Liver (tissue), 9 donors: ENCODE data around the gene KIF14. TPM values are rescaled to one million over a fixed set of nuclear protein-coding genes. Genes with fewer than 3 reads are reported as not detected.

Source experiments
- DNase-seq: peaks from one replicate; pipeline ENCODE4 v3.0.0-alpha.2; 2017; ENCODE audit warnings: low spot score
- H3K27ac ChIP-seq, 2 donors: one replicate each; pipeline ENCODE4 v1.7.0; 2013; ENCODE audit warnings: inconsistent platforms in 2 of 2, low read length in 2 of 2, control low read depth in 1 of 2, low read depth in 1 of 2, mild to moderate bottlenecking in 1 of 2
- H3K27me3 ChIP-seq, 4 donors: one replicate each; pipeline versions ENCODE4 v1.6.1 to v1.7.0; 2013; ENCODE audit warnings: low read length in 3 of 4, inconsistent platforms in 1 of 4, mild to moderate bottlenecking in 1 of 4, moderate library complexity in 1 of 4; ENCODE audit not compliant: control insufficient read depth in 4 of 4, insufficient read depth in 4 of 4
- H3K36me3 ChIP-seq, 4 donors: one replicate each; pipeline versions ENCODE4 v1.6.1 to v1.7.0; 2013; ENCODE audit warnings: low read length in 3 of 4, mild to moderate bottlenecking in 3 of 4, low read depth in 1 of 4, moderate library complexity in 1 of 4; ENCODE audit not compliant: control insufficient read depth in 4 of 4, insufficient read depth in 3 of 4
- H3K4me1 ChIP-seq, 4 donors: one replicate each; pipeline versions ENCODE4 v1.6.1 to v1.7.0; 2013; ENCODE audit warnings: low read length in 3 of 4, mild to moderate bottlenecking in 3 of 4, moderate library complexity in 1 of 4; ENCODE audit not compliant: control insufficient read depth in 4 of 4, insufficient read depth in 4 of 4
- H3K4me3 ChIP-seq, 3 donors: one replicate each; pipeline versions ENCODE4 v1.6.1 to v1.7.0; 2013; ENCODE audit warnings: low read length in 3 of 3, control low read depth in 1 of 3, low read depth in 1 of 3, mild to moderate bottlenecking in 1 of 3
- H3K9ac ChIP-seq, 2 donors: one replicate each; pipeline ENCODE4 v1.7.0; 2013; ENCODE audit warnings: low read length in 2 of 2, mild to moderate bottlenecking in 2 of 2, moderate library complexity in 2 of 2, control low read depth in 1 of 2, low read depth in 1 of 2
- H3K9me3 ChIP-seq, 4 donors: one replicate each; pipeline versions ENCODE4 v1.6.1 to v1.7.0; 2013; ENCODE audit warnings: low read length in 3 of 4; ENCODE audit not compliant: control insufficient read depth in 4 of 4
- EGR1 ChIP-seq, 2 donors: IDR thresholded peaks; 2 replicates each; pipeline ENCODE4 v1.6.1; 2016 to 2018; ENCODE audit warnings: antibody characterized with exemption in 2 of 2, low read depth in 2 of 2
- FOXA1 ChIP-seq: IDR thresholded peaks from 2 replicates; pipeline ENCODE4 v1.6.1; 2016; ENCODE audit warnings: antibody characterized with exemption
- FOXA2 ChIP-seq: IDR thresholded peaks from 2 replicates; pipeline ENCODE4 v1.6.1; 2016; ENCODE audit warnings: antibody characterized with exemption
- GABPA ChIP-seq, 2 donors: IDR thresholded peaks in 1 of 2; conservative IDR thresholded peaks in 1 of 2; 2 replicates each; pipeline ENCODE4 v1.6.1; 2016; ENCODE audit warnings: antibody characterized with exemption in 2 of 2, mild to moderate bottlenecking in 1 of 2, moderate library complexity in 1 of 2
- HNF4A ChIP-seq, 2 donors: conservative IDR thresholded peaks; 2 replicates each; pipeline ENCODE4 v1.6.1; 2016; ENCODE audit warnings: antibody characterized with exemption in 2 of 2, mild to moderate bottlenecking in 2 of 2
- HNF4G ChIP-seq: IDR thresholded peaks from 2 replicates; pipeline ENCODE4 v1.6.1; 2016; ENCODE audit warnings: antibody characterized with exemption
- JUND ChIP-seq, 2 donors: IDR thresholded peaks; 2 replicates each; pipeline ENCODE4 v1.6.1; 2016; ENCODE audit warnings: antibody characterized with exemption in 2 of 2
- NR2F2 ChIP-seq: IDR thresholded peaks from 2 replicates; pipeline ENCODE4 v1.6.1; 2016; ENCODE audit warnings: antibody characterized with exemption
- RAD21 ChIP-seq, 2 donors: IDR thresholded peaks; 2 replicates each; pipeline ENCODE4 v1.6.1; 2016; ENCODE audit warnings: antibody characterized with exemption in 2 of 2, mild to moderate bottlenecking in 2 of 2
- RXRA ChIP-seq, 2 donors: IDR thresholded peaks; 2 replicates each; pipeline ENCODE4 v1.6.1; 2017 to 2018; ENCODE audit warnings: antibody characterized with exemption in 2 of 2, mild to moderate bottlenecking in 1 of 2
- SP1 ChIP-seq: IDR thresholded peaks from 2 replicates; pipeline ENCODE4 v1.6.1; 2018; ENCODE audit warnings: antibody characterized with exemption, mild to moderate bottlenecking
- TAF1 ChIP-seq: conservative IDR thresholded peaks from 2 replicates; pipeline ENCODE4 v1.6.1; 2016; ENCODE audit warnings: antibody characterized with exemption, mild to moderate bottlenecking
- YY1 ChIP-seq: IDR thresholded peaks from 2 replicates; pipeline ENCODE4 v1.6.1; 2016; ENCODE audit warnings: antibody characterized with exemption, mild to moderate bottlenecking
- WGBS: extraction: QIAGEN DNeasy Blood & Tissue Kit; methylation state at CpG from one replicate; pipeline ENCODE4 v1.1.7; 2013; 5-methylcytosine and 5-hydroxymethylcytosine counted together
- polyA plus RNA-seq, 2 donors: library from polyadenylated mRNA; stranded (reverse) in 1 of 2; unstranded in 1 of 2; fragments of 200-250 nt in 1 of 2; fragments of >200 nt in 1 of 2; fragmentation: Nextera tagmentation in 1 of 2; extraction: Ambion mirVana in 1 of 2; gene quantifications; one replicate each; pipeline versions ENCODE4 v1.2.1 to v1.2.3, GENCODE V29; 2013 to 2015
- total RNA-seq, 2 donors: library from RNA; depleted of rRNA; stranded (reverse); fragments of >200 nt; gene quantifications; one replicate each; pipeline ENCODE4 v1.2.3, GENCODE V29; 2014
- TF ChIP-seq, protein P1 (sequence below): IDR thresholded peaks from 2 replicates; pipeline ENCODE4 v1.6.1; 2016; ENCODE audit warnings: antibody characterized with exemption
- TF ChIP-seq, protein P2 (sequence below): IDR thresholded peaks from 2 replicates; pipeline ENCODE4 v1.6.1; 2016; ENCODE audit warnings: antibody characterized with exemption
- TF ChIP-seq, protein P3 (sequence below): fragments of 150-350 bp; IDR thresholded peaks from 2 replicates; pipeline ENCODE4 v1.5.1; 2017; ENCODE audit warnings: improper control_type of control experiment, low read depth, low read length; ENCODE audit not compliant: missing input control
- TF ChIP-seq, protein P4 (sequence below): IDR thresholded peaks from 2 replicates; pipeline ENCODE4 v1.6.1; 2016; ENCODE audit warnings: antibody characterized with exemption
- TF ChIP-seq, protein P5 (sequence below): IDR thresholded peaks from 2 replicates; pipeline ENCODE4 v1.6.1; 2016; ENCODE audit warnings: antibody characterized with exemption, mild to moderate bottlenecking
- donor health status: healthy.
- donor health status: healthy.
- donor health status: healthy.
- donor health status: healthy.
- donor health status: healthy.

Gene KIF14
- total and polyA plus RNA-seq, 4 donors, result 0.13 to 8.8 (median 0.22) TPM

DNA sequence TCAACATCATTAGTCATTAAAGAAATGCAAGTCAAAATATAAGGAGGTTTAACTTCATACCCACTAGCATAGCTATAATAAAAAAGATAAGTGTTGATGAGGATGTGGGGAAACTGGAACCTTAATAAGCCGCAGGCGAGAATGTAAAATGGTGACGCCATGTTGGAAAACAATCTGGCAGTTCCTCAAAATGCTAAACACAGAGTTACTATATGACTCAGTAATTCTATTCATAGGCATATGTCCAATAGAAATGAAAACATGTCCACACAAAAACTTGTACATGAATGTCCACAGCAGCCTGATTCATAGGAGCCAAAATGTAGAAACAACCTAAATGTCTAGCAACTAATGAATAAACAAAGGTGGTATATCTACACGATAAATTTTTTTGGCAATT is 26.0 kb upstream of the KIF14 start:
- DNase-seq, result no peak
- Histone ChIP-seq H3K9me3 (no peaks in the 10 kb centered on the region), H3K36me3 (peaks cover 0 to 22% (median 11%) of the 10 kb centered on the region in 4 donors), H3K4me3 (no peak overlapping the region), H3K27ac (no peak overlapping the region), H3K9ac (no peak overlapping the region), H3K27me3 (no peaks in the 10 kb centered on the region), H3K4me1 (no peaks in the 10 kb centered on the region)
- TF ChIP-seq HNF4G, result no peak
- TF ChIP-seq JUND (IDR thresholded peaks at IDR 0.05), result peak in 1 of 2 donors; percentile 32
- TF ChIP-seq TAF1, result no peak
- TF ChIP-seq RAD21 (IDR thresholded peaks at IDR 0.05), result no peak
- WGBS, result 93% methylated on average over 4 of the region's 4 CpGs

DNA sequence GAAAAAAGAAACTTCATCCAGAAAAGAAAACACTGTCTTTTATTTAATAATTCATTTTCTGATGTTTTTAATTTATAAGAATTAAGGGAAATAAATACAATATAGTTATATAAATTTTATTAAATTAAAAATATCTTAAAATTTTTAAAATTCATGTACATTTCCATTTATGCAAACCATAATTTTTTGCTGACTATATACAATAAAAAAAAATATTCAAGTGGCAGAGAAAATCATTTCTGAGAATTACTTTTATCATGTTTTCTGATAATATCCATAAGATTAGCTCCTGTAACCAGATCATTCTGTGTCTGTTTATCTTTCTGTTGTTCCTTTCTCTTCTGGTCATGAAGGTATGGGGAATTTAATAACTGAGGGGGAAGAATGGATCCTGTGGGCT is 23.5 kb upstream of the KIF14 start:
- no peaks in the 10 kb centered on the region for H3K9me3 ChIP-seq
- no peak for DNase-seq
- no peak overlapping the region for H3K4me3 ChIP-seq
- H3K4me1 ChIP-seq, result peaks cover 0 to 3% (median 1%) of the 10 kb centered on the region in 4 donors
- H3K27ac ChIP-seq, result no peak overlapping the region
- TF ChIP-seq RXRA (IDR thresholded peaks at IDR 0.05) (no peak), FOXA1 (no peak), HNF4A (conservative IDR thresholded peaks at IDR 0.05) (no peak), FOXA2 (no peak), EGR1 (IDR thresholded peaks at IDR 0.05; ENCODE audit: low read depth in 2 of 2) (no peak), JUND (IDR thresholded peaks at IDR 0.05) (no peak), NR2F2 (no peak), TAF1 (no peak), GABPA (IDR thresholded peaks at IDR 0.05 in 1 of 2, conservative IDR thresholded peaks at IDR 0.05 in 1 of 2) (no peak), RAD21 (IDR thresholded peaks at IDR 0.05) (no peak), HNF4G (no peak), SP1 (no peak), YY1 (no peak)
- TF ChIP-seq, protein P1, sequence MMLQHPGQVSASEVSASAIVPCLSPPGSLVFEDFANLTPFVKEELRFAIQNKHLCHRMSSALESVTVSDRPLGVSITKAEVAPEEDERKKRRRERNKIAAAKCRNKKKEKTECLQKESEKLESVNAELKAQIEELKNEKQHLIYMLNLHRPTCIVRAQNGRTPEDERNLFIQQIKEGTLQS, result no peak
- TF ChIP-seq, protein P2, sequence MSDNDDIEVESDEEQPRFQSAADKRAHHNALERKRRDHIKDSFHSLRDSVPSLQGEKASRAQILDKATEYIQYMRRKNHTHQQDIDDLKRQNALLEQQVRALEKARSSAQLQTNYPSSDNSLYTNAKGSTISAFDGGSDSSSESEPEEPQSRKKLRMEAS, result no peak
- TF ChIP-seq, protein P3, sequence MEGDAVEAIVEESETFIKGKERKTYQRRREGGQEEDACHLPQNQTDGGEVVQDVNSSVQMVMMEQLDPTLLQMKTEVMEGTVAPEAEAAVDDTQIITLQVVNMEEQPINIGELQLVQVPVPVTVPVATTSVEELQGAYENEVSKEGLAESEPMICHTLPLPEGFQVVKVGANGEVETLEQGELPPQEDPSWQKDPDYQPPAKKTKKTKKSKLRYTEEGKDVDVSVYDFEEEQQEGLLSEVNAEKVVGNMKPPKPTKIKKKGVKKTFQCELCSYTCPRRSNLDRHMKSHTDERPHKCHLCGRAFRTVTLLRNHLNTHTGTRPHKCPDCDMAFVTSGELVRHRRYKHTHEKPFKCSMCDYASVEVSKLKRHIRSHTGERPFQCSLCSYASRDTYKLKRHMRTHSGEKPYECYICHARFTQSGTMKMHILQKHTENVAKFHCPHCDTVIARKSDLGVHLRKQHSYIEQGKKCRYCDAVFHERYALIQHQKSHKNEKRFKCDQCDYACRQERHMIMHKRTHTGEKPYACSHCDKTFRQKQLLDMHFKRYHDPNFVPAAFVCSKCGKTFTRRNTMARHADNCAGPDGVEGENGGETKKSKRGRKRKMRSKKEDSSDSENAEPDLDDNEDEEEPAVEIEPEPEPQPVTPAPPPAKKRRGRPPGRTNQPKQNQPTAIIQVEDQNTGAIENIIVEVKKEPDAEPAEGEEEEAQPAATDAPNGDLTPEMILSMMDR, result no peak
- TF ChIP-seq, protein P4, sequence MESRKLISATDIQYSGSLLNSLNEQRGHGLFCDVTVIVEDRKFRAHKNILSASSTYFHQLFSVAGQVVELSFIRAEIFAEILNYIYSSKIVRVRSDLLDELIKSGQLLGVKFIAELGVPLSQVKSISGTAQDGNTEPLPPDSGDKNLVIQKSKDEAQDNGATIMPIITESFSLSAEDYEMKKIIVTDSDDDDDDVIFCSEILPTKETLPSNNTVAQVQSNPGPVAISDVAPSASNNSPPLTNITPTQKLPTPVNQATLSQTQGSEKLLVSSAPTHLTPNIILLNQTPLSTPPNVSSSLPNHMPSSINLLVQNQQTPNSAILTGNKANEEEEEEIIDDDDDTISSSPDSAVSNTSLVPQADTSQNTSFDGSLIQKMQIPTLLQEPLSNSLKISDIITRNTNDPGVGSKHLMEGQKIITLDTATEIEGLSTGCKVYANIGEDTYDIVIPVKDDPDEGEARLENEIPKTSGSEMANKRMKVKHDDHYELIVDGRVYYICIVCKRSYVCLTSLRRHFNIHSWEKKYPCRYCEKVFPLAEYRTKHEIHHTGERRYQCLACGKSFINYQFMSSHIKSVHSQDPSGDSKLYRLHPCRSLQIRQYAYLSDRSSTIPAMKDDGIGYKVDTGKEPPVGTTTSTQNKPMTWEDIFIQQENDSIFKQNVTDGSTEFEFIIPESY, result no peak
- TF ChIP-seq, protein P5, sequence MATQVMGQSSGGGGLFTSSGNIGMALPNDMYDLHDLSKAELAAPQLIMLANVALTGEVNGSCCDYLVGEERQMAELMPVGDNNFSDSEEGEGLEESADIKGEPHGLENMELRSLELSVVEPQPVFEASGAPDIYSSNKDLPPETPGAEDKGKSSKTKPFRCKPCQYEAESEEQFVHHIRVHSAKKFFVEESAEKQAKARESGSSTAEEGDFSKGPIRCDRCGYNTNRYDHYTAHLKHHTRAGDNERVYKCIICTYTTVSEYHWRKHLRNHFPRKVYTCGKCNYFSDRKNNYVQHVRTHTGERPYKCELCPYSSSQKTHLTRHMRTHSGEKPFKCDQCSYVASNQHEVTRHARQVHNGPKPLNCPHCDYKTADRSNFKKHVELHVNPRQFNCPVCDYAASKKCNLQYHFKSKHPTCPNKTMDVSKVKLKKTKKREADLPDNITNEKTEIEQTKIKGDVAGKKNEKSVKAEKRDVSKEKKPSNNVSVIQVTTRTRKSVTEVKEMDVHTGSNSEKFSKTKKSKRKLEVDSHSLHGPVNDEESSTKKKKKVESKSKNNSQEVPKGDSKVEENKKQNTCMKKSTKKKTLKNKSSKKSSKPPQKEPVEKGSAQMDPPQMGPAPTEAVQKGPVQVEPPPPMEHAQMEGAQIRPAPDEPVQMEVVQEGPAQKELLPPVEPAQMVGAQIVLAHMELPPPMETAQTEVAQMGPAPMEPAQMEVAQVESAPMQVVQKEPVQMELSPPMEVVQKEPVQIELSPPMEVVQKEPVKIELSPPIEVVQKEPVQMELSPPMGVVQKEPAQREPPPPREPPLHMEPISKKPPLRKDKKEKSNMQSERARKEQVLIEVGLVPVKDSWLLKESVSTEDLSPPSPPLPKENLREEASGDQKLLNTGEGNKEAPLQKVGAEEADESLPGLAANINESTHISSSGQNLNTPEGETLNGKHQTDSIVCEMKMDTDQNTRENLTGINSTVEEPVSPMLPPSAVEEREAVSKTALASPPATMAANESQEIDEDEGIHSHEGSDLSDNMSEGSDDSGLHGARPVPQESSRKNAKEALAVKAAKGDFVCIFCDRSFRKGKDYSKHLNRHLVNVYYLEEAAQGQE, result no peak
- H3K9ac ChIP-seq, result no peak overlapping the region
- H3K36me3 ChIP-seq, result peaks cover 0 to 19% (median 9%) of the 10 kb centered on the region in 4 donors
- no peaks in the 10 kb centered on the region for H3K27me3 ChIP-seq
